ENCODE results near the gene LRRC63. TPM values are rescaled to one million over a fixed set of nuclear protein-coding genes. Genes with fewer than 3 reads are reported as not detected.

The LRRC63 gene
- polyA plus RNA-seq, 1 experiment: not detected

GRCh38 chr13:46314587-46314986, 102.9 kb downstream of the LRRC63 start:
- DNase-seq (ENCODE audit: low read depth, low spot score): no peak
- Histone ChIP-seq H3K9me3 (ENCODE audit: control insufficient read depth, insufficient read depth, low read length) (no peaks in the 10 kb centered on the region), H3K27ac (ENCODE audit: low read depth, low read length) (no peak overlapping the region), H3K4me3 (ENCODE audit: low read depth, low read length) (no peak overlapping the region), H3K27me3 (ENCODE audit: control insufficient read depth, insufficient read depth, low read length) (no peaks in the 10 kb centered on the region)
- no peak for TF ChIP-seq CTCF (IDR thresholded peaks at IDR 0.05; ENCODE audit: low read depth, low read length)
- ChIA-PET POLR2A (no interaction called here), CTCF (no interaction called here)

GRCh38 chr13:46315036-46315435, 103.3 kb downstream of the LRRC63 start:
- DNase-seq (ENCODE audit: low read depth, low spot score): no peak
- no peaks in the 10 kb centered on the region for H3K27me3 ChIP-seq (ENCODE audit: control insufficient read depth, insufficient read depth, low read length)
- no peak overlapping the region for H3K27ac ChIP-seq (ENCODE audit: low read depth, low read length)
- ChIA-PET POLR2A (no interaction called here), CTCF (no interaction called here)
- no peaks in the 10 kb centered on the region for H3K9me3 ChIP-seq (ENCODE audit: control insufficient read depth, insufficient read depth, low read length)
- no peak overlapping the region for H3K4me3 ChIP-seq (ENCODE audit: low read depth, low read length)
- no peak for TF ChIP-seq CTCF (IDR thresholded peaks at IDR 0.05; ENCODE audit: low read depth, low read length)

GRCh38 chr13:46315491-46316075, 103.9 kb downstream of the LRRC63 start:
- Histone ChIP-seq H3K27ac (ENCODE audit: low read depth, low read length) (no peak overlapping the region), H3K4me3 (ENCODE audit: low read depth, low read length) (no peak overlapping the region), H3K9me3 (ENCODE audit: control insufficient read depth, insufficient read depth, low read length) (no peaks in the 10 kb centered on the region), H3K27me3 (ENCODE audit: control insufficient read depth, insufficient read depth, low read length) (no peaks in the 10 kb centered on the region)
- ChIA-PET CTCF (no interaction called here), POLR2A (no interaction called here)
- no peak for TF ChIP-seq CTCF (IDR thresholded peaks at IDR 0.05; ENCODE audit: low read depth, low read length)
- no peak for DNase-seq (ENCODE audit: low read depth, low spot score)

- ChIA-PET POLR2A (no interaction called here), CTCF (no interaction called here)
- H3K27me3 ChIP-seq (ENCODE audit: control insufficient read depth, insufficient read depth, low read length): peaks cover 3% of the 10 kb centered on the region
Measured at GRCh38 chr13:46317120-46317519, 105.4 kb downstream of the LRRC63 start.

GRCh38 chr13:46318986-46319385, 107.3 kb downstream of the LRRC63 start:
- peaks cover 3% of the 10 kb centered on the region for H3K27me3 ChIP-seq (ENCODE audit: control insufficient read depth, insufficient read depth, low read length)
- ChIA-PET CTCF (interaction anchor here (0.8 kb wide), 1 partner anchor 159 kb away, joined by 3 read pairs; no protein-coding TSS in a partner anchor), POLR2A (no interaction called here)
- no peak for DNase-seq (ENCODE audit: low read depth, low spot score)
- H3K27ac ChIP-seq (ENCODE audit: low read depth, low read length): no peak overlapping the region
- TF ChIP-seq CTCF (IDR thresholded peaks at IDR 0.05; ENCODE audit: low read depth, low read length): no peak
- H3K9me3 ChIP-seq (ENCODE audit: control insufficient read depth, insufficient read depth, low read length): no peaks in the 10 kb centered on the region
- H3K4me3 ChIP-seq (ENCODE audit: low read depth, low read length): no peak overlapping the region

More at GRCh38 chr13:46317120-46317519, 105.4 kb downstream of the LRRC63 start:
- H3K27ac ChIP-seq (ENCODE audit: low read depth, low read length): no peak overlapping the region
- no peak for DNase-seq (ENCODE audit: low read depth, low spot score)
- no peak for TF ChIP-seq CTCF (IDR thresholded peaks at IDR 0.05; ENCODE audit: low read depth, low read length)
- H3K4me3 ChIP-seq (ENCODE audit: low read depth, low read length): no peak overlapping the region
- H3K9me3 ChIP-seq (ENCODE audit: control insufficient read depth, insufficient read depth, low read length): no peaks in the 10 kb centered on the region
